IMR-90 (cell line): ENCODE results near the gene VPS39. TPM values are rescaled to one million over a fixed set of nuclear protein-coding genes. Genes with fewer than 3 reads are reported as not detected.
A peak's percentile ranks its signal among the peaks of the same experiment; 100 is the strongest.

ENCODE experiments used
- ATAC-seq: fragments of 200-7000 bp; cut with Tn5 transposase; 2 replicates; pipeline ENCODE4 v1.9.1; 2020; ENCODE audit warnings: low read depth, mild to moderate bottlenecking, moderate library complexity
- BruUV-seq: library from RNA; stranded (reverse); fragments of 400-500 nt; replicated peaks from 2 replicates; lab custom pipeline; 2021; lab: Mats Ljungman, UMichigan
- CTCF ChIA-PET: fragments of 300-600 bp; formaldehyde crosslinking; extraction: SDS; loops from one replicate; lab custom pipeline; 2021; ENCODE audit warnings: antibody characterized with exemption; lab: Yijun Ruan, JAX
- POLR2A ChIA-PET: fragments of 300-600 bp; sonication (Branson Sonifier 250); formaldehyde crosslinking; loops from one replicate; lab custom pipeline; 2022; ENCODE audit warnings: antibody characterized with exemption; ENCODE audit not compliant: unreplicated experiment; lab: Charles Lee
- DNase-seq: peaks from one replicate; pipeline ENCODE4 v3.0.0; 2013
- H2AFZ ChIP-seq: replicated peaks from 2 replicates; pipeline ENCODE3; 2013; ENCODE audit warnings: low read length, mild to moderate bottlenecking; ENCODE audit not compliant: poor library complexity
- H2AK5ac ChIP-seq: 2 replicates; pipeline ENCODE4 v1.6.1; 2013; ENCODE audit warnings: low read depth, low read length, inconsistent platforms
- H2AK9ac ChIP-seq: replicated peaks from 2 replicates; pipeline ENCODE3; 2013; ENCODE audit warnings: mild to moderate bottlenecking, low read depth, low read length, moderate library complexity; ENCODE audit not compliant: poor library complexity
- H2BK120ac ChIP-seq: 2 replicates; pipeline ENCODE4 v1.6.1; 2013; ENCODE audit warnings: low read depth, low read length, inconsistent platforms
- H2BK15ac ChIP-seq: 3 replicates; pipeline ENCODE4 v1.6.1; 2013; ENCODE audit warnings: low read depth, low read length, inconsistent platforms
- H2BK20ac ChIP-seq: 2 replicates; pipeline ENCODE4 v1.6.1; 2013; ENCODE audit warnings: low read depth, mild to moderate bottlenecking, inconsistent platforms, low read length, moderate library complexity
- H2BK5ac ChIP-seq: 2 replicates; pipeline ENCODE4 v1.6.1; 2013; ENCODE audit warnings: mild to moderate bottlenecking, low read depth, low read length, inconsistent platforms; ENCODE audit not compliant: poor library complexity, severe bottlenecking
- H3K14ac ChIP-seq: replicated peaks from 2 replicates; pipeline ENCODE4 v1.6.1; 2013; ENCODE audit warnings: low read depth, low read length, inconsistent platforms
- H3K18ac ChIP-seq: 2 replicates; pipeline ENCODE4 v1.6.1; 2013; ENCODE audit warnings: low read depth, low read length, control low read depth
- H3K23ac ChIP-seq: 2 replicates; pipeline ENCODE4 v1.6.1; 2013; ENCODE audit warnings: low read depth, low read length, inconsistent platforms
- H3K27ac ChIP-seq: 2 replicates; pipeline ENCODE4 v1.5.1; 2013; ENCODE audit warnings: mild to moderate bottlenecking, control low read depth, low read length; ENCODE audit not compliant: insufficient read depth
- H3K27me3 ChIP-seq: 2 replicates; pipeline ENCODE4 v1.6.1; 2013; ENCODE audit warnings: low read length; ENCODE audit not compliant: control insufficient read depth, insufficient read depth
- H3K36me3 ChIP-seq: 2 replicates; pipeline ENCODE4 v1.6.1; 2013; ENCODE audit warnings: low read length, mixed read lengths; ENCODE audit not compliant: control insufficient read depth, insufficient read depth
- H3K4ac ChIP-seq: 2 replicates; pipeline ENCODE4 v1.6.1; 2013; ENCODE audit warnings: low read depth, low read length, inconsistent platforms
- H3K4me1 ChIP-seq: 2 replicates; pipeline ENCODE4 v1.6.1; 2013; ENCODE audit warnings: low read length, mixed read lengths; ENCODE audit not compliant: control insufficient read depth, insufficient read depth
- H3K4me2 ChIP-seq: 2 replicates; pipeline ENCODE4 v1.6.1; 2013; ENCODE audit warnings: low read depth, mild to moderate bottlenecking, control low read depth, low read length, moderate library complexity
- H3K4me3 ChIP-seq: 2 replicates; pipeline ENCODE4 v1.5.1; 2013; ENCODE audit warnings: low read depth, mild to moderate bottlenecking, control low read depth, low read length, moderate library complexity; ENCODE audit not compliant: insufficient read depth
- H3K56ac ChIP-seq: 2 replicates; pipeline ENCODE4 v1.6.1; 2013; ENCODE audit warnings: low read length, inconsistent platforms; ENCODE audit not compliant: insufficient read depth; ENCODE audit errors: extremely low read depth
- H3K79me1 ChIP-seq, 2 experiments: 2 replicates each; pipeline ENCODE4 v1.6.1; 2013; ENCODE audit warnings: low read length in 2 of 2, inconsistent platforms in 1 of 2, low read depth in 1 of 2
- H3K9ac ChIP-seq: 2 replicates; pipeline ENCODE4 v1.6.1; 2013; ENCODE audit warnings: low read depth, low read length, control low read depth
- H3K9me1 ChIP-seq: 2 replicates; pipeline ENCODE4 v1.6.1; 2013; ENCODE audit warnings: low read length, inconsistent platforms; ENCODE audit not compliant: insufficient read depth
- H3K9me3 ChIP-seq: 2 replicates; pipeline ENCODE4 v1.6.1; 2013; ENCODE audit warnings: low read length; ENCODE audit not compliant: control insufficient read depth, insufficient read depth
- H4K20me1 ChIP-seq: 2 replicates; pipeline ENCODE4 v1.6.1; 2013; ENCODE audit warnings: low read length, inconsistent platforms; ENCODE audit not compliant: insufficient read depth
- H4K5ac ChIP-seq: 2 replicates; pipeline ENCODE4 v1.6.1; 2013; ENCODE audit warnings: mild to moderate bottlenecking, low read depth, low read length, control low read depth
- H4K8ac ChIP-seq, 2 experiments: 2 replicates each; pipeline ENCODE4 v1.6.1; 2013; ENCODE audit warnings: low read depth in 2 of 2, low read length in 2 of 2, control low read depth in 1 of 2, inconsistent platforms in 1 of 2
- H4K91ac ChIP-seq: 2 replicates; pipeline ENCODE4 v1.6.1; 2013; ENCODE audit warnings: low read depth, low read length, inconsistent platforms; ENCODE audit not compliant: insufficient read depth
- BHLHE40 ChIP-seq: fragments of 150-350 bp; IDR thresholded peaks from 2 replicates; pipeline ENCODE4 v1.6.1; 2016; ENCODE audit warnings: mild to moderate bottlenecking, low read depth, low read length
- CEBPB ChIP-seq: IDR thresholded peaks from 2 replicates; pipeline ENCODE4 v1.6.1; 2012; ENCODE audit warnings: low read depth, low read length, improper control_type of control experiment
- CHD1 ChIP-seq: IDR thresholded peaks from 2 replicates; pipeline ENCODE4 v1.6.1; 2012; ENCODE audit warnings: low read depth, low read length, improper control_type of control experiment
- CTCF ChIP-seq: conservative IDR thresholded peaks from 2 replicates; pipeline ENCODE4 v1.5.1; 2012; ENCODE audit warnings: mild to moderate bottlenecking, low read depth, low read length, improper control_type of control experiment
- ELK1 ChIP-seq: fragments of 150-350 bp; IDR thresholded peaks from 2 replicates; pipeline ENCODE4 v1.6.1; 2016; ENCODE audit warnings: low read depth, mild to moderate bottlenecking, low read length, moderate library complexity, borderline replicate concordance
- FOS ChIP-seq: fragments of 150-350 bp; IDR thresholded peaks from 2 replicates; pipeline ENCODE4 v1.6.1; 2016; ENCODE audit warnings: low read depth, low read length
- MAFK ChIP-seq: IDR thresholded peaks from 2 replicates; pipeline ENCODE4 v1.6.1; 2012; ENCODE audit warnings: low read depth, low read length, improper control_type of control experiment
- MAZ ChIP-seq: IDR thresholded peaks from 2 replicates; pipeline ENCODE4 v1.6.1; 2012; ENCODE audit warnings: low read depth, mild to moderate bottlenecking, low read length, improper control_type of control experiment, moderate library complexity, borderline replicate concordance
- MXI1 ChIP-seq: IDR thresholded peaks from 2 replicates; pipeline ENCODE4 v1.6.1; 2012; ENCODE audit warnings: low read depth, mild to moderate bottlenecking, low read length, moderate library complexity, borderline replicate concordance
- NFE2L2 ChIP-seq: fragments of 150-350 bp; IDR thresholded peaks from 2 replicates; pipeline ENCODE4 v1.6.1; 2016; ENCODE audit warnings: low read depth, mild to moderate bottlenecking, low read length
- POLR2A ChIP-seq: IDR thresholded peaks from 2 replicates; pipeline ENCODE4 v1.6.1; 2012; ENCODE audit warnings: mild to moderate bottlenecking, low read depth, low read length
- RAD21 ChIP-seq: IDR thresholded peaks from 2 replicates; pipeline ENCODE4 v1.6.1; 2012; ENCODE audit warnings: low read length, improper control_type of control experiment
- RCOR1 ChIP-seq: IDR thresholded peaks from 2 replicates; pipeline ENCODE4 v1.6.1; 2012; ENCODE audit warnings: mild to moderate bottlenecking, low read length, improper control_type of control experiment; ENCODE audit not compliant: insufficient replicate concordance
- RFX5 ChIP-seq: IDR thresholded peaks from 2 replicates; pipeline ENCODE4 v1.8.0; 2012; ENCODE audit warnings: low read depth, mild to moderate bottlenecking, low read length, moderate library complexity
- SMC3 ChIP-seq: fragments of 150-350 bp; IDR thresholded peaks from 2 replicates; pipeline ENCODE4 v1.6.1; 2016; ENCODE audit warnings: low read depth, mild to moderate bottlenecking, antibody characterized with exemption, low read length, moderate library complexity
- USF2 ChIP-seq: fragments of 150-350 bp; IDR thresholded peaks from 2 replicates; pipeline ENCODE4 v1.6.1; 2017; ENCODE audit warnings: mild to moderate bottlenecking, antibody characterized with exemption, low read length, low read depth
- dilution Hi-C: fragments of 300-500 bp; cut with HindIII; formaldehyde crosslinking; loops from one replicate; pipeline ENCODE4 v1.14.3; 2018; ENCODE audit warnings: low sequenced_read_pairs; ENCODE audit not compliant: unreplicated experiment
- in situ Hi-C: fragments of 300-500 bp; cut with MboI; formaldehyde crosslinking; loops from 3 replicates; pipeline ENCODE4 v1.14.3; 2019; ENCODE audit warnings: low sequenced_read_pairs, inconsistent platforms, mixed read lengths
- intact Hi-C: fragments of 100-400 bp; cut with micrococcal nuclease; formaldehyde crosslinking; loops from 2 replicates; pipeline ENCODE4 v1.10.0; 2022
- polyA plus RNA-seq, 3 experiments: library from polyadenylated mRNA; depleted of rRNA; stranded (reverse); fragments of >200 nt; gene quantifications; 2 replicates each; pipeline ENCODE4 v1.2.3, GENCODE V29; 2012; ENCODE audit warnings: low replicate concordance in 1 of 3
- total RNA-seq: library from RNA; depleted of rRNA; stranded (reverse); fragments of >200 nt; gene quantifications from 2 replicates; pipeline ENCODE4 v1.2.3, GENCODE V29; 2012

The VPS39 gene
- total and polyA plus RNA-seq, 2 of the 4 experiments (the other 2 are of a cell fraction), result 49.7 to 52.2 TPM

- Histone ChIP-seq H3K27ac (peak overlapping the region; percentile 61; the same call in 1 of the 2 replicates), H3K23ac (no peak overlapping the region; the same call in 1 of the 2 replicates), H3K9ac (no peak overlapping the region), H2BK5ac (peak overlapping the region; percentile 88), H3K4me1 (peaks cover 2% of the 10 kb centered on the region; the same call in 1 of the 2 replicates), H4K5ac (peak overlapping the region; percentile 55; the same call in 1 of the 2 replicates), H3K9me1 (peaks cover 3% of the 10 kb centered on the region; the same call in 1 of the 2 replicates), H3K36me3 (peaks cover 24% of the 10 kb centered on the region), H2AFZ (no peak overlapping the region), H3K9me3 (no peaks in the 10 kb centered on the region), H3K18ac (peak overlapping the region; percentile 69; the same call in 1 of the 2 replicates), H3K79me1 (peaks cover 14 to 41% of the 10 kb centered on the region in 2 experiments), H4K20me1 (no peaks in the 10 kb centered on the region), H2BK120ac (peak overlapping the region; percentile 11; the same call in 1 of the 2 replicates), H4K91ac (no peak overlapping the region), H2BK15ac (no peak overlapping the region), H3K4me3 (no peak overlapping the region), H2BK20ac (no peak overlapping the region), H3K14ac (no peak overlapping the region), H4K8ac (peak overlapping the region in 1 of 2 experiments; percentile 54; a peak in 2 of 4 replicates), H3K4me2 (peak overlapping the region; percentile 74; the same call in 1 of the 2 replicates), H2AK9ac (no peak overlapping the region), H3K4ac (no peak overlapping the region), H3K27me3 (no peaks in the 10 kb centered on the region), H3K56ac (no peak overlapping the region), H2AK5ac (no peak overlapping the region)
- in situ Hi-C loops (no loop called here), intact Hi-C loops (no loop called here), dilution Hi-C loops (no loop called here)
- ChIA-PET CTCF (no interaction called here), POLR2A (no interaction called here)
- no TSS peak for BruUV-seq
- peak; percentile 46 for DNase-seq
- TF ChIP-seq CEBPB (no peak), USF2 (no peak), FOS (no peak), RFX5 (no peak), MAFK (no peak), MXI1 (no peak), CHD1 (no peak), RCOR1 (no peak), RAD21 (no peak), CTCF (no peak), NFE2L2 (no peak), SMC3 (no peak), MAZ (no peak), POLR2A (no peak), ELK1 (no peak), BHLHE40 (no peak)
- ATAC-seq, result peak; percentile 89
Observed at GRCh38 chr15:42239528-42240182, 31.6 kb upstream of the VPS39 start.
